Measurements from ENCODE around the gene TKT.

- TF ChIP-seq, protein P1, sequence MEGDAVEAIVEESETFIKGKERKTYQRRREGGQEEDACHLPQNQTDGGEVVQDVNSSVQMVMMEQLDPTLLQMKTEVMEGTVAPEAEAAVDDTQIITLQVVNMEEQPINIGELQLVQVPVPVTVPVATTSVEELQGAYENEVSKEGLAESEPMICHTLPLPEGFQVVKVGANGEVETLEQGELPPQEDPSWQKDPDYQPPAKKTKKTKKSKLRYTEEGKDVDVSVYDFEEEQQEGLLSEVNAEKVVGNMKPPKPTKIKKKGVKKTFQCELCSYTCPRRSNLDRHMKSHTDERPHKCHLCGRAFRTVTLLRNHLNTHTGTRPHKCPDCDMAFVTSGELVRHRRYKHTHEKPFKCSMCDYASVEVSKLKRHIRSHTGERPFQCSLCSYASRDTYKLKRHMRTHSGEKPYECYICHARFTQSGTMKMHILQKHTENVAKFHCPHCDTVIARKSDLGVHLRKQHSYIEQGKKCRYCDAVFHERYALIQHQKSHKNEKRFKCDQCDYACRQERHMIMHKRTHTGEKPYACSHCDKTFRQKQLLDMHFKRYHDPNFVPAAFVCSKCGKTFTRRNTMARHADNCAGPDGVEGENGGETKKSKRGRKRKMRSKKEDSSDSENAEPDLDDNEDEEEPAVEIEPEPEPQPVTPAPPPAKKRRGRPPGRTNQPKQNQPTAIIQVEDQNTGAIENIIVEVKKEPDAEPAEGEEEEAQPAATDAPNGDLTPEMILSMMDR (conservative IDR thresholded peaks at IDR 0.05), result no peak
- no peak for TF ChIP-seq ZFX (IDR thresholded peaks at IDR 0.05)
These were observed 68.4 kb downstream of the TKT start for GRCh38 chr3:53187430-53187829.
